ENCODE measurements around the gene LLCFC1. TPM values are rescaled to one million over a fixed set of nuclear protein-coding genes. Genes with fewer than 3 reads are reported as not detected.

LLCFC1 gene
- total and polyA plus RNA-seq, 2 experiments from 2014 or later, result not detected

DNA sequence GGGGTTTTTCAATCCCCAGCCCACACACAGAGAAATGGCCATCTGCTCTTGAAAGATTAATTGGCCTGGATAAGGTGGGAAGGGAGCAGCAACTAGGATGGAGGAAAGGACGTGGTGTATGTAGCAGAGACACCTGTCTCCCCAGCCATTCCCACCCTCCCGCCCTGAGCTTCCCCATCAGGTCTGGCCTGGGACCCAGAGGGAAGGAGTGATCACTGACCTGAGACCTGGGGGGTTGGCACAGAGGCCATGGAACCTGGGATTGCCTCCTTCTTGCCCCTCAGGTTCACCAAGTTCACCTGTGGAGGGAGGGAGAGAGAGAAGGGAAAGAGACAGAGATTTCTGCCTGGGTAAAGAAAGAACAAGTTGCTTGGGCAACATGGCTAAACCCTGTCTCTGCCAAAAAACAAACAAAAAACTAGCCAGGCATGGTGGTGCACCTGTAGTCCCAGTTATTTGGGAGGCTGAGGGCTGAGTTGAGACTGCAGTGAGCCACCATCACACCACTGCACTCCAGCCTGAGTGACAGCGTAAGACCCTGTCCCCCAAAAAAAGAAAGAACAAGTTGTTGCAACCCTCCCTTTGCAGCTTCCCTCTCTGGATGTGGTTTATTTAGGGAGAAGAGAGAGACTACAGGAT, 42.4 kb upstream of the LLCFC1 start:
- ATAC-seq, result no peak
- Histone ChIP-seq H4K20me1 (replicated peaks; ENCODE audit: insufficient read depth) (no peaks in the 10 kb centered on the region), H3K4me1 (ENCODE audit: insufficient read depth) (no peaks in the 10 kb centered on the region), H3K27ac (ENCODE audit: low read depth) (no peak overlapping the region), H3K4me3 (no peak overlapping the region), H2AFZ (no peak overlapping the region), H3K36me3 (ENCODE audit: insufficient read depth) (no peaks in the 10 kb centered on the region), H3F3A (replicated peaks; ENCODE audit: low read depth) (no peaks in the 10 kb centered on the region), H3K9me2 (ENCODE audit: insufficient read depth) (no peaks in the 10 kb centered on the region), H3K27me3 (ENCODE audit: insufficient read depth) (no peaks in the 10 kb centered on the region), H3K79me2 (replicated peaks; ENCODE audit: insufficient read depth) (no peaks in the 10 kb centered on the region), H3K4me2 (no peak overlapping the region)
- Mint-ChIP-seq H3K4me1 (peaks cover 9% of the 10 kb centered on the region), H3K27ac (no peak overlapping the region), H3K9me3 (no peaks in the 10 kb centered on the region), H3K27me3 (ENCODE audit: insufficient read depth, low read depth, poor library complexity) (peaks cover 3% of the 10 kb centered on the region), H3K36me3 (ENCODE audit: low read depth) (no peaks in the 10 kb centered on the region; the same call in 2 of the 3 replicates), H3K4me3 (no peak overlapping the region)
- DNase-seq (ENCODE audit: low spot score), result no peak
- TF ChIP-seq ZNF114 (CRISPR knock-in tag; IDR thresholded peaks at IDR 0.05), result no peak

- H3K4me1 ChIP-seq (ENCODE audit: insufficient read depth), result no peaks in the 10 kb centered on the region
- no peak for ATAC-seq
- H4K20me1 ChIP-seq (replicated peaks; ENCODE audit: insufficient read depth), result no peaks in the 10 kb centered on the region
- Mint-ChIP-seq H3K4me1 (peaks cover 9% of the 10 kb centered on the region), H3K36me3 (ENCODE audit: low read depth) (no peaks in the 10 kb centered on the region; the same call in 2 of the 3 replicates), H3K27ac (no peak overlapping the region), H3K9me3 (no peaks in the 10 kb centered on the region), H3K4me3 (no peak overlapping the region), H3K27me3 (ENCODE audit: insufficient read depth, low read depth, poor library complexity) (peaks cover 3% of the 10 kb centered on the region)
- no peaks in the 10 kb centered on the region for H3K9me2 ChIP-seq (ENCODE audit: insufficient read depth)
- no peaks in the 10 kb centered on the region for H3K79me2 ChIP-seq (replicated peaks; ENCODE audit: insufficient read depth)
- H3K36me3 ChIP-seq (ENCODE audit: insufficient read depth), result no peaks in the 10 kb centered on the region
- H3K27ac ChIP-seq (ENCODE audit: low read depth), result no peak overlapping the region
- H2AFZ ChIP-seq, result no peak overlapping the region
- no peak overlapping the region for H3K4me3 ChIP-seq
- H3F3A ChIP-seq (replicated peaks; ENCODE audit: low read depth), result no peaks in the 10 kb centered on the region
- H3K4me2 ChIP-seq, result no peak overlapping the region
- DNase-seq (ENCODE audit: low spot score), result no peak
- H3K27me3 ChIP-seq (ENCODE audit: insufficient read depth), result no peaks in the 10 kb centered on the region
- no peak for TF ChIP-seq EZH2 (IDR thresholded peaks at IDR 0.05; ENCODE audit: low read depth, unreplicated experiment)
- no peak for TF ChIP-seq ZNF462 (CRISPR knock-in tag; IDR thresholded peaks at IDR 0.05)
- TF ChIP-seq, protein P1, sequence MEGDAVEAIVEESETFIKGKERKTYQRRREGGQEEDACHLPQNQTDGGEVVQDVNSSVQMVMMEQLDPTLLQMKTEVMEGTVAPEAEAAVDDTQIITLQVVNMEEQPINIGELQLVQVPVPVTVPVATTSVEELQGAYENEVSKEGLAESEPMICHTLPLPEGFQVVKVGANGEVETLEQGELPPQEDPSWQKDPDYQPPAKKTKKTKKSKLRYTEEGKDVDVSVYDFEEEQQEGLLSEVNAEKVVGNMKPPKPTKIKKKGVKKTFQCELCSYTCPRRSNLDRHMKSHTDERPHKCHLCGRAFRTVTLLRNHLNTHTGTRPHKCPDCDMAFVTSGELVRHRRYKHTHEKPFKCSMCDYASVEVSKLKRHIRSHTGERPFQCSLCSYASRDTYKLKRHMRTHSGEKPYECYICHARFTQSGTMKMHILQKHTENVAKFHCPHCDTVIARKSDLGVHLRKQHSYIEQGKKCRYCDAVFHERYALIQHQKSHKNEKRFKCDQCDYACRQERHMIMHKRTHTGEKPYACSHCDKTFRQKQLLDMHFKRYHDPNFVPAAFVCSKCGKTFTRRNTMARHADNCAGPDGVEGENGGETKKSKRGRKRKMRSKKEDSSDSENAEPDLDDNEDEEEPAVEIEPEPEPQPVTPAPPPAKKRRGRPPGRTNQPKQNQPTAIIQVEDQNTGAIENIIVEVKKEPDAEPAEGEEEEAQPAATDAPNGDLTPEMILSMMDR (conservative IDR thresholded peaks at IDR 0.05; ENCODE audit: low read depth in 2 of 2), result no peak
- TF ChIP-seq REST (IDR thresholded peaks at IDR 0.05; ENCODE audit: unreplicated experiment), result no peak
- TF ChIP-seq ZNF331 (CRISPR knock-in tag; IDR thresholded peaks at IDR 0.05; ENCODE audit: low read depth), result no peak
- TF ChIP-seq NANOG (IDR thresholded peaks at IDR 0.05; ENCODE audit: borderline replicate concordance), result no peak
- TF ChIP-seq ZNF114 (CRISPR knock-in tag; IDR thresholded peaks at IDR 0.05), result no peak
- TF ChIP-seq, protein P2, sequence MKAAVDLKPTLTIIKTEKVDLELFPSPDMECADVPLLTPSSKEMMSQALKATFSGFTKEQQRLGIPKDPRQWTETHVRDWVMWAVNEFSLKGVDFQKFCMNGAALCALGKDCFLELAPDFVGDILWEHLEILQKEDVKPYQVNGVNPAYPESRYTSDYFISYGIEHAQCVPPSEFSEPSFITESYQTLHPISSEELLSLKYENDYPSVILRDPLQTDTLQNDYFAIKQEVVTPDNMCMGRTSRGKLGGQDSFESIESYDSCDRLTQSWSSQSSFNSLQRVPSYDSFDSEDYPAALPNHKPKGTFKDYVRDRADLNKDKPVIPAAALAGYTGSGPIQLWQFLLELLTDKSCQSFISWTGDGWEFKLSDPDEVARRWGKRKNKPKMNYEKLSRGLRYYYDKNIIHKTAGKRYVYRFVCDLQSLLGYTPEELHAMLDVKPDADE (IDR thresholded peaks at IDR 0.05), result no peak
- TF ChIP-seq JUNB (IDR thresholded peaks at IDR 0.05; ENCODE audit: unreplicated experiment), result no peak
Observed at GRCh38 chr7:142897691-142898090, 41.6 kb upstream of the LLCFC1 start.

All from GM23338 (cell line).